Measurements from ENCODE around the gene IKBIP.
"Not testable (repeated sequence)": the region's sequence is repeated elsewhere in the genome, so short reads cannot be mapped to it uniquely, and the experiment has no call there.

Gene IKBIP, protein sequence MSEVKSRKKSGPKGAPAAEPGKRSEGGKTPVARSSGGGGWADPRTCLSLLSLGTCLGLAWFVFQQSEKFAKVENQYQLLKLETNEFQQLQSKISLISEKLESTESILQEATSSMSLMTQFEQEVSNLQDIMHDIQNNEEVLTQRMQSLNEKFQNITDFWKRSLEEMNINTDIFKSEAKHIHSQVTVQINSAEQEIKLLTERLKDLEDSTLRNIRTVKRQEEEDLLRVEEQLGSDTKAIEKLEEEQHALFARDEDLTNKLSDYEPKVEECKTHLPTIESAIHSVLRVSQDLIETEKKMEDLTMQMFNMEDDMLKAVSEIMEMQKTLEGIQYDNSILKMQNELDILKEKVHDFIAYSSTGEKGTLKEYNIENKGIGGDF

DNA sequence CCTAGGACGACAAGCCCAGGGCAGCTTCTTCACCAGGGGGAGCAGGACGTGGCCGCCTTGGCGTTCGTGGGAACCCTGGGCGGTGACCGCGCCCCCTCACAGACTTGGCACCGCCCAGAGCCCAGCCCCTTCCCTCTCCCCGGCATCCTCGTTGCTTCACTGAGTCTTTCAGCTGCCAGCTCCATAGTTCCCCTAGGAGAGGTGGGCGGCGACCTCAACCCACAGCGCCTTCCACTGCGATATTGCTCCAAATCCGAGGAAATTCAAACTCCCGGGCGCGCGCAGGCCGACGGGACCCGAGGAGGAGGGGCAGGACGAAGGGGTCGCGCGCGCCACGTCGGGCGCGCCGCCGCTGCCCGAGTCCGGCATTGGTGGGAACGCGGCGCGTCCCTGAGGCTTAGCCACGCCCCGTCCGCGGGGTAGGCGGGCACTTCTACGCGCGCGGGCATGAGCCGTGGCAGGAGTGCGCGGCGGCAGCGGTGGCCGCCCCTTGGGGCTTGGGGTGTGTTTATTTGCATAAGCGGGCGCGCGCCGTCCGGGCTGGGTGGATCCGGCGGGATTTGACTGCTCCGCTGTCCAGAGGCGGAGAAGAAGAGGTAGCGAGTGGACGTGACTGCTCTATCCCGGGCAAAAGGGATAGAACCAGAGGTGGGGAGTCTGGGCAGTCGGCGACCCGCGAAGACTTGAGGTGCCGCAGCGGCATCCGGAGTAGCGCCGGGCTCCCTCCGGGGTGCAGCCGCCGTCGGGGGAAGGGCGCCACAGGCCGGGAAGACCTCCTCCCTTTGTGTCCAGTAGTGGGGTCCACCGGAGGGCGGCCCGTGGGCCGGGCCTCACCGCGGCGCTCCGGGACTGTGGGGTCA is at the start of gene IKBIP, which contains the start of gene APAF1:
Gene IKBIP (minus strand): TSS at position 77 of the 860 bp plus-strand sequence. CDS start 87 bp downstream, outside the sequence.
Gene APAF1 (plus strand): TSS at position 579 of the 860 bp plus-strand sequence. CDS start 3,070 bp downstream, outside the sequence.
- peak; percentile 96 for DNase-seq

GRCh38 chr12:98691351-98691750 is 46.8 kb upstream of the IKBIP start:
- DNase-seq, result no peak

GRCh38 chr12:98686603-98687002 is 42.0 kb upstream of the IKBIP start:
- no peak for DNase-seq

DNA sequence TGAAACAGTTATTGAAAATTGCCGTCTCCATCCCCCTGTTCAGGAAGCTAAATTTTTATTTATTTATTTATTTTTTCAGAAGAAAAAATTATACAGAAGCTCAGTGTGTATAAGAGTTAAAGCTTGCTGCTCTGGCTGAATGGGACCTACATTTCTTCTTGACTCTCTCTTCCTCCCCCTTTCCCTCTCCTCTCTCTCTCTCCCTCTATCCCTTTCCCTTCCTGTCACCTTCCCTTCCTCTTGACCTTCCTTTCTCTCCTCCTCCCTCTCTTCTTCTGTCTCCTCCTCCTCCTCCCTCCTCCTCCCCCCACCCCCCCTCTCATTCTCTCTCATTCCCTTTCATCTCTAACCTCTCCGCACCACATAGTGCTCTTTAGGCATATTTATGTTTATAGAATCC is 39.6 kb upstream of the IKBIP start:
- no peak for DNase-seq

GRCh38 chr12:98679611-98680005 is 35.0 kb upstream of the IKBIP start:
- DNase-seq, result no peak

- no peak for DNase-seq
Observed at GRCh38 chr12:98678946-98679610, 34.5 kb upstream of the IKBIP start.

- DNase-seq, result no peak
Observed at GRCh38 chr12:98678236-98678945, 33.8 kb upstream of the IKBIP start.

DNA sequence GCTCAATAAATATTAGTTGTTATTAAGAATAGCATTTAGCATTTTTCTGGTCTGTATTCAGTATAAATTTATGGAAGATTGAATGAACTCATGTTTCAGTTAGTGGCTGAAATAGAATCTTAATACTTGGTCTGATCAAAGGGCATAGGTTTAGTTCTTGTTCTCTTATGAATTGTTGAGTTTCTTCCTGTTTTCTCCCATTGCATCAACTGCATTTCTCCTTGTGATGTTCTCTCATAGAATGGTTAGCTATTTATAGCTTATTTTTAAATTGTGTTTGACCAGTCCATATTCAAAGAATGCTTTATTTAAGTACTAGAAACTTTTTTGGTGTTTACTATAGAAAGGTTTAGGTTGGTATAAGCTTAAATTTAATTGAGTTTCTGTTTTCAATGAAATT is 30.3 kb upstream of the IKBIP start:
- DNase-seq, result no peak

DNA sequence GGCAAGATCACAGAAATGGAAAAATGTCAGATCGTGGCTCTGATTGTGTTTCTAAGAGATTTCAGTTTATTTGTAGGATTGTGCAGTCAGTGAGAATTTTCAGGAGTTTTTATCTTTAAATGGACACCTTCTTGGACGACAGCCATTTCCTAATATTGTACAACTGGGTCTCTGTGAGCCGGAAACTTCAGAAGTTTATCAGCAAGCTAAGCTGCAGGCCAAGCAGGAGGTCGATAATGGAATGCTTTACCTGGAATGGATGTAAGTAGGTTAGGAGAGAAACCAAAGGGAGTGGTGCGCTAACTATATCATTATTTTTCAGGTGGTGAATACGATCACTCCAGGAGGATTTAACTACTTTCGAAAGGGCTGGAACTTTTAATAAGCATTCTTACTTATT is 26.9 kb upstream of the IKBIP start:
- DNase-seq, result no peak

- peak; percentile 10 for DNase-seq
Observed at GRCh38 chr12:98669751-98670150, 25.2 kb upstream of the IKBIP start.

DNA sequence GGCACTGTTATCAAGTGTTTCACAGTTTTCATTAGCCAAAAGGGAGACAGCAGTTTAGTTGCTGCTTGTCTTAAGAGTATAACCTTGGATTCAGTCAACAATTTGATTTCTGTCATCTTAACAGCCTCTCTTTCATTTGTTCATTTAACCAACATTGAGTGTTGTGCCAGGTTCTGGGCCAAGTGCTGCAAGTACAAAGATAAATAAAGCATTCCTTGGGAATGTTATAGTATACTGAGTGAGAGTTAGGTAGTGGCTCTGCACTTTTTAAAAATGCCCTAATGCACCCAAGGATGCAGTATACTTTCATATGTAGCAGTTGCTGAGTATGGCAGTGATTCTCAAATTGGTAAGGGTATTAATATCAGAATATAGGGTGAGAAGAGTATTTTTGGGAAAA is 15.9 kb upstream of the IKBIP start:
- no peak for DNase-seq

DNA sequence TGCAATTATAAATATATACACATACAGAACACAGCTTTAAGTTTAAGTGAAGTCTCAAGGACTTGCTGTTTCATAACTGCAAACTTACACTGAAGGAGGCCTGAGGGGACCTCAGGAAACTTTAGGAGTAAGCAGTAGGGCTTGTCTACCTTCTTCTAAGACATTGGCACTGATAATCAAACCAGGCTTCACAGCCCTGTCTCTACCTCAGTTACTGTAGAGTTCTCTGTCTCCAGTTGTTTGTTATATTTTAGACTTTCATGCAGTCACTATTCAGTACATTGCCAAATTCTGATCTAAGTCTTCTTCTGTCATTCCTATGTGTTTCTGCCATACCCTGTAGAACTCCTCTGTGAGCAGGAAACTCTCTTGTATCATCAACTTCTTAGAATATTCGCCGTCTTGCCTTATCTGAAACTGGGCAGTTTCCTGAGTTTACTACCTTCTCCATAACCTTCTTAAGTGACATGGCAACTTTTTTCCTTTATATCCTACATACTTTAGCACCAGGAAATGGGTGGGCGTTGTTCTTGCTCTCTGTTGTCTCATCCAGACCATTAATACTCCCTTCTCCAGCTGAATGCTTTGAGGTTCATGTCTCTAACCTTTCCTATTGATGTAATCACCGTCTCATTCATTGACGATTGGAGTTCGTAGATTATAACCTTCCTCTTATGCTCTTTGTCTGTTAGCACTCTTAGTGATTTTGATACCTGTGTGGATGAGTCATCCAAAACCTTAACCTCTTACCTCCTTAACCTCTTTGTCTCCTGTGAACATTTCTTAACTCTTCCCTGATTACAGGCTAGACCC is 11.9 kb upstream of the IKBIP start:
- DNase-seq, result no peak

- peak; percentile 66 for DNase-seq
Observed at GRCh38 chr12:98653866-98654493, 9.4 kb upstream of the IKBIP start.

DNA sequence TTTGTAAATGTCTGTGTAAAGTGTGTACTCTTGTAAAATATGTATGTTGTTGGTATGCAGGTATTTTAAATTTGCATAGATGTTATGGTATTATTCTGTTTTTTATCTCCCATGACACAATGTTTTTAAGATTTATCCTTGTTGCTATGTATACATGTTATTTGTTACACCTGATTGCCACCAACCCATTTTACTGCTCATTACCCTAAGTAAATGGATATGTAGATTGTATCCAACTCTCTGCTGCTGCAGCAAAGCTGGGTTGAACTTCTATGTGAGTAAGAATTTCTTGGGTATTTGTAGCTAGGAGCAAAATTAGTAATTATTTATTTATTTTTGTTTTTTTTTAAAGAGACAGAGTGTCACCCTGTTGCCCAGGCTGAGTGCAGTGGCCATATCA is 6.7 kb upstream of the IKBIP start:
- no peak for DNase-seq

GRCh38 chr12:98646294-98647090 is 1.9 kb upstream of the IKBIP start:
- peak; percentile 11 for DNase-seq

GRCh38 chr12:98645572-98646067 is 1.0 kb upstream of the IKBIP start:
- DNase-seq, result peak; percentile 13

DNA sequence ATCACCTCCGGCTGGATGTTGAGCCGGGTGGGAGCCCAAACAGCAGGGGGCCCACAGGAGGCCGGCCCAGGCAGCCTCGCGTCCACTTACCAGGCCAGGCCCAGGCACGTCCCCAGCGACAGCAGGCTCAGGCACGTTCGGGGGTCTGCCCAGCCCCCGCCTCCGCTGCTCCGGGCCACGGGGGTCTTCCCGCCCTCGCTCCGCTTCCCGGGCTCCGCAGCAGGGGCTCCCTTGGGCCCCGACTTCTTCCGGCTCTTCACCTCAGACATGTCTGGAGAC is 216 bp downstream of the IKBIP start:
- DNase-seq, result no peak

GRCh38 chr12:98642801-98643200 is 1.8 kb downstream of the IKBIP start:
- DNase-seq, result not testable (repeated sequence)

GRCh38 chr12:98639491-98639890 is 5.1 kb downstream of the IKBIP start:
- DNase-seq, result no peak

DNA sequence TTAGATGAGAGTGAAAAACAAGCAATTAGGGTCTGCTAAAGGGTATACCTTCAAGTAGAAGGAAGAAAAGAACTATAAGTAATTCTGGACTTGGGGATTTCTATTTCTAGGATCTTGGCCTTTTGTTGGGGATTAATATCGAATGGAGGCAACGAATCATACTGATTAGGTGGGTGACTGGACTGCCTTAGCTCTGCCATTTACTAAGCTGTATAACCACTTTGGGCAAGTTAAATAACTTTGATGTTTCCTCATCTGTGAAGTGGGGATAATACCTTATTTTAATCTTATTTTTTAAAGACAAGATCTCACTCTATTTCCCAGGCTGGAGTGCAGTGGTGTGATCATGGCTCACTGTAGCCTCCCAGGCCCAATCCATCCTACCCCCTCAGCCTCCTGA is 6.6 kb downstream of the IKBIP start:
- no peak for DNase-seq
